GM23248 (cell line): Measurements from ENCODE around the gene TEX29.

Experiments
- EZH2 ChIP-seq: fragments of 200-600 bp; sonication (generic); IDR thresholded peaks from 2 replicates; pipeline ENCODE4 v1.6.1; 2018; ENCODE audit warnings: antibody characterized with exemption, mild to moderate bottlenecking; ENCODE audit not compliant: insufficient read depth, poor library complexity, severe bottlenecking
- EZH2phosphoT487 ChIP-seq: fragments of 200-600 bp; sonication (generic); IDR thresholded peaks from 2 replicates; pipeline ENCODE4 v1.6.1; 2018; ENCODE audit warnings: antibody characterized with exemption, moderate library complexity, mild to moderate bottlenecking, low read depth; ENCODE audit not compliant: insufficient read depth

DNA sequence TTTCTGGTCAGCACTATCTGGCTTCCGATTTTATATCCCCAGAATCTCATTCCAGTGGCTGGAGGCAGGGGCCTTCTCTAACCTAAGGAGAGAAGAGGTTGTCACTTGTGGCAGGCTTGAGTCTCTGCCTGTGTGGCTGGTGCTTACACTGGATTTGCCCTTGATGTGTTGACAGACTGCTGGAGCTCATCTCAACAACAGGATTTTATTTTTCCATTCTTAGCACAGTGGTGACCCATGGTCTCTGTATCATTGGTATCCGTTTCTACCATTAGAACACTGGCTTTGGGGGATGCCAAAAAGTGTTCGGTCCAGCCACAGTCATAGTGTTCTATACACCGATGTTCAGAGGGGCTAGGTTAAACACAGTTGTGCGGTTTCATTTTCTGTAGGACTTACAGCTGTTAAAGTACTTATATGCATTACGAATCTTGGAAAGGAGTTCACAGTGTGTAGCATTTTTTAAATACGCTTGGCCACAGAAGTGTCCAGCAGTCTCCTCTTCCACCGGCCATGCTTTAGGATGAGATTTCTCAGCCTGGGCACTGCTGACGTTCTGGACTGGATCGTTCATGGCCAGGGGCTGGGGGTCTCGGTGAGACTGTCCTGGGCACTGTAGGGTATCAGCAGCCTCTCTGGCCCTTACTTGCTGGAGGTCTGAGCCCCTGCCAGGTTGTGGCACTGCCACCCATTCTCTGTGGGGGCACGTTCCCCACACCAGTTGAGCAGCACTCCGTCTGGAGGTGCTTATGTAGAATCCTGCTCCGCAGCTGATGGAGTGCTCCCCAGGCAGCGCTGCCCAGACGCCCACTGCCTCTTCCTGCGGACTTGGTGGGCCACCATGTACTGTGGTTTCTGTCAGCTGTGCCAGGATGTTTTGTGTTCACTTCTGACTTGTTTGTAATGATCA lies 41.4 kb upstream of the TEX29 start:
- TF ChIP-seq EZH2phosphoT487 (no peak), EZH2 (no peak)
